Progenitor cell of endocrine pancreas (in vitro differentiated cells): ENCODE results near the gene STH. TPM values are rescaled to one million over a fixed set of nuclear protein-coding genes. Genes with fewer than 3 reads are reported as not detected.

Experiments used
- DNase-seq: peaks from one replicate; pipeline ENCODE4 v3.0.0; 2021; ENCODE audit warnings: low spot score; ENCODE audit not compliant: unreplicated experiment
- H3K27ac Mint-ChIP-seq: 2 replicates; pipeline ENCODE4 v1.8.0; 2021; ENCODE audit warnings: mild to moderate bottlenecking, moderate library complexity, mixed read lengths
- H3K27me3 Mint-ChIP-seq: 2 replicates; pipeline ENCODE4 v1.8.0; 2021; ENCODE audit warnings: mixed read lengths
- H3K36me3 Mint-ChIP-seq: 2 replicates; pipeline ENCODE4 v1.8.0; 2022; ENCODE audit warnings: mixed read lengths; ENCODE audit not compliant: insufficient read depth
- H3K4me1 Mint-ChIP-seq: 2 replicates; pipeline ENCODE4 v1.8.0; 2021; ENCODE audit warnings: low read depth, mixed read lengths
- H3K4me3 Mint-ChIP-seq: 2 replicates; pipeline ENCODE4 v1.8.0; 2021; ENCODE audit warnings: low read depth, mild to moderate bottlenecking, moderate library complexity, mixed read lengths
- H3K9me3 Mint-ChIP-seq: 2 replicates; pipeline ENCODE4 v1.8.0; 2021; ENCODE audit warnings: low read depth, mixed read lengths
- CTCF ChIP-seq: fragments of 200-600 bp; sonication (generic); IDR thresholded peaks from one replicate; pipeline ENCODE4 v1.5.0; 2021; ENCODE audit warnings: antibody characterized with exemption, mild to moderate bottlenecking; ENCODE audit not compliant: unreplicated experiment
- total RNA-seq: library from RNA; stranded (reverse); gene quantifications from 2 replicates; pipeline ENCODE4 v1.2.1, GENCODE V29; 2021

Gene STH
- total RNA-seq, 1 donor from 2014 or later = not detected

- H3K36me3 Mint-ChIP-seq = peaks cover 28% of the 10 kb centered on the region
- H3K9me3 Mint-ChIP-seq = no peaks in the 10 kb centered on the region
- no peaks in the 10 kb centered on the region for H3K27me3 Mint-ChIP-seq
- H3K4me3 Mint-ChIP-seq = no peak overlapping the region
- peak overlapping the region; percentile 26 for H3K27ac Mint-ChIP-seq
- peaks cover 5% of the 10 kb centered on the region for H3K4me1 Mint-ChIP-seq
- no peak for DNase-seq
- no peak for TF ChIP-seq CTCF
Observed at GRCh38 chr17:46039592-46040186, 40.6 kb downstream of the STH start.

GRCh38 chr17:46042246-46042645 is 43.2 kb downstream of the STH start:
- H3K4me1 Mint-ChIP-seq = peaks cover 12% of the 10 kb centered on the region
- H3K9me3 Mint-ChIP-seq = no peaks in the 10 kb centered on the region
- H3K27me3 Mint-ChIP-seq = no peaks in the 10 kb centered on the region
- peaks cover 32% of the 10 kb centered on the region for H3K36me3 Mint-ChIP-seq
- no peak overlapping the region for H3K4me3 Mint-ChIP-seq
- TF ChIP-seq CTCF = no peak
- peak overlapping the region; percentile 22 for H3K27ac Mint-ChIP-seq
- no peak for DNase-seq

GRCh38 chr17:46042925-46043324 is 43.9 kb downstream of the STH start:
- Mint-ChIP-seq H3K27ac (peak overlapping the region; percentile 64), H3K4me1 (peaks cover 12% of the 10 kb centered on the region), H3K9me3 (no peaks in the 10 kb centered on the region), H3K36me3 (peaks cover 32% of the 10 kb centered on the region), H3K27me3 (no peaks in the 10 kb centered on the region), H3K4me3 (no peak overlapping the region)
- no peak for DNase-seq
- no peak for TF ChIP-seq CTCF

- no peak for DNase-seq
- Mint-ChIP-seq H3K27ac (peak overlapping the region; percentile 64), H3K27me3 (no peaks in the 10 kb centered on the region), H3K9me3 (no peaks in the 10 kb centered on the region), H3K4me1 (peaks cover 12% of the 10 kb centered on the region), H3K36me3 (peaks cover 31% of the 10 kb centered on the region), H3K4me3 (no peak overlapping the region)
- no peak for TF ChIP-seq CTCF
Observed at GRCh38 chr17:46043606-46044005, 44.6 kb downstream of the STH start.

- Mint-ChIP-seq H3K27me3 (no peaks in the 10 kb centered on the region), H3K9me3 (no peaks in the 10 kb centered on the region), H3K27ac (peak overlapping the region; percentile 85), H3K4me3 (no peak overlapping the region), H3K36me3 (peaks cover 33% of the 10 kb centered on the region), H3K4me1 (peaks cover 12% of the 10 kb centered on the region)
- no peak for DNase-seq
- TF ChIP-seq CTCF = peak; percentile 82
Observed at GRCh38 chr17:46044286-46044928, 45.4 kb downstream of the STH start.
